GM12878 (cell line): Measurements from ENCODE around the gene SHD. TPM values are rescaled to one million over a fixed set of nuclear protein-coding genes. Genes with fewer than 3 reads are reported as not detected.
A peak's percentile ranks its signal among the peaks of the same experiment; 100 is the strongest.
"Not testable (repeated sequence)": the region's sequence is repeated elsewhere in the genome, so short reads cannot be mapped to it uniquely, and the experiment has no call there.

ENCODE experiments used
- ATAC-seq: fragments of 200-7000 bp; cut with Tn5 transposase; 3 replicates; pipeline ENCODE4 v1.9.1; 2020; ENCODE audit warnings: mild to moderate bottlenecking, moderate library complexity
- BruUV-seq: library from RNA; stranded (reverse); fragments of 400-500 nt; replicated peaks from 2 replicates; lab custom pipeline; 2021; lab: Mats Ljungman, UMichigan
- CTCF ChIA-PET: fragments of 300-600 bp; sonication (Branson Sonifier 250); formaldehyde crosslinking; extraction: SDS; loops from one replicate; lab custom pipeline; 2021; ENCODE audit warnings: inconsistent platforms; lab: Yijun Ruan, JAX
- POLR2A ChIA-PET: fragments of 350-600 bp; formaldehyde crosslinking; extraction: SDS; loops from one replicate; lab custom pipeline; 2021; ENCODE audit warnings: inconsistent platforms; lab: Charles Lee
- RAD21 ChIA-PET: fragments of 300-600 bp; sonication (Branson Sonifier 250); formaldehyde crosslinking; loops from one replicate; lab custom pipeline; 2023; ENCODE audit warnings: antibody characterized with exemption; ENCODE audit not compliant: unreplicated experiment; lab: Charles Lee
- SMC1A ChIA-PET: fragments of 300-600 bp; sonication (Branson Sonifier 250); formaldehyde crosslinking; loops from one replicate; lab custom pipeline; 2023; ENCODE audit not compliant: unreplicated experiment, uncharacterized antibody; lab: Charles Lee
- DNase-seq: peaks from one replicate; pipeline ENCODE4 v3.0.0-alpha.2; 2011; ENCODE audit warnings: low read depth, low spot score
- FAIRE-seq: peaks from 3 replicates; lab custom pipeline; 2011; peaks lifted over from hg19 to GRCh38; lab: Jason Lieb, UNC
- H2AFZ ChIP-seq: 2 replicates; pipeline ENCODE4 v1.6.0; 2011; ENCODE audit warnings: low read depth, low read length, control low read depth; ENCODE audit not compliant: control insufficient read depth
- H3K27ac ChIP-seq: 2 replicates; pipeline ENCODE4 v1.5.1; 2011; ENCODE audit warnings: control low read depth; ENCODE audit not compliant: control insufficient read depth, insufficient read depth
- H3K27me3 ChIP-seq, 2 experiments: replicated peaks in 1 of 2; 2 replicates each; pipeline versions ENCODE4 v1.6.0 to v1.6.1; 2011; ENCODE audit warnings: low read length in 1 of 2; ENCODE audit not compliant: control insufficient read depth in 2 of 2, insufficient read depth in 2 of 2
- H3K36me3 ChIP-seq, 2 experiments: 2 replicates each; pipeline ENCODE4 v1.5.1; 2011; ENCODE audit warnings: low read length in 1 of 2; ENCODE audit not compliant: control insufficient read depth in 2 of 2, insufficient read depth in 2 of 2
- H3K4me1 ChIP-seq: 2 replicates; pipeline ENCODE4 v1.6.1; 2011; ENCODE audit warnings: mild to moderate bottlenecking, low read length, moderate library complexity, mixed read lengths; ENCODE audit not compliant: control insufficient read depth, insufficient read depth
- H3K4me2 ChIP-seq: 2 replicates; pipeline ENCODE4 v1.6.0; 2011; ENCODE audit warnings: control low read depth; ENCODE audit not compliant: control insufficient read depth, insufficient read depth
- H3K4me3 ChIP-seq: fragments of 200-600 bp; sonication (generic); 2 replicates; pipeline ENCODE4 v1.5.1; 2016
- H3K79me2 ChIP-seq: 2 replicates; pipeline ENCODE4 v1.6.0; 2011; ENCODE audit warnings: low read length; ENCODE audit not compliant: control insufficient read depth, insufficient read depth
- H3K9ac ChIP-seq: 2 replicates; pipeline ENCODE4 v1.8.0; 2011; ENCODE audit warnings: low read length, control low read depth, mixed read lengths; ENCODE audit not compliant: control insufficient read depth, insufficient read depth
- H3K9me3 ChIP-seq: replicated peaks from 3 replicates; pipeline ENCODE4 v1.5.1; 2011; ENCODE audit warnings: mild to moderate bottlenecking, low read length; ENCODE audit not compliant: control insufficient read depth, insufficient read depth
- H4K20me1 ChIP-seq: 2 replicates; pipeline ENCODE4 v1.6.0; 2011; ENCODE audit not compliant: control insufficient read depth, insufficient read depth
- BCL3 ChIP-seq: IDR thresholded peaks from 2 replicates; pipeline ENCODE4 v1.6.1; 2011; ENCODE audit warnings: borderline replicate concordance, low read depth, mild to moderate bottlenecking, moderate library complexity, low read length; ENCODE audit not compliant: insufficient read depth, poor library complexity, severe bottlenecking
- SMC3 ChIP-seq: IDR thresholded peaks from 2 replicates; pipeline ENCODE4 v1.6.1; 2011; ENCODE audit warnings: low read length, improper control_type of control experiment, borderline replicate concordance
- WGBS: methylation state at CpG from one replicate; pipeline ENCODE4 v1.1.6; 2016; ENCODE audit warnings: low lambda C conversion rate; ENCODE audit not compliant: insufficient replicate concordance, insufficient coverage; ENCODE audit errors: missing lambda C conversion rate; 5-methylcytosine and 5-hydroxymethylcytosine counted together
- in situ Hi-C: fragments of 300-500 bp; cut with MboI; formaldehyde crosslinking; loops from 9 replicates; pipeline ENCODE4 v1.14.3; 2018; ENCODE audit warnings: mixed read lengths
- intact Hi-C: fragments of 100-400 bp; cut with micrococcal nuclease; formaldehyde crosslinking; loops from one replicate; pipeline ENCODE4 v1.14.2; 2022; ENCODE audit not compliant: unreplicated experiment
- polyA plus RNA-seq, 11 experiments: library from polyadenylated mRNA; depleted of rRNA in 4 of 11; unstranded in 6 of 11; stranded (reverse) in 5 of 11; fragments of >200 nt; fragmentation: Nextera tagmentation in 4 of 11; fragmentation: Illumina TruSeq in 1 of 11; extraction: Ambion mirVana in 4 of 11; extraction: Trizol in 1 of 11; gene quantifications; 1 replicate in 1 of 11; 2 replicates in 10 of 11; pipeline versions ENCODE4 v1.2.1 to v1.2.3, GENCODE V29; 2011 to 2016; ENCODE audit warnings: inconsistent platforms in 2 of 11, missing spikeins in 2 of 11, low read depth in 1 of 11
- total RNA-seq, 4 experiments: library from RNA; depleted of rRNA in 3 of 4; stranded (reverse); fragments of >200 nt in 3 of 4; fragmentation: Illumina TruSeq in 1 of 4; extraction: Trizol in 1 of 4; gene quantifications; 2 replicates each; pipeline versions ENCODE4 v1.2.1 to v1.2.3, GENCODE V29; 2013 to 2021

The SHD gene
- total and polyA plus RNA-seq, 10 of the 15 experiments (the other 5 are each of a cell fraction or from before 2014, with no cell fraction given): 0.09 TPM; not detected in 9

GRCh38 chr19:4234862-4235201 lies 44.2 kb upstream of the SHD start:
- Histone ChIP-seq H3K4me2 (no peak overlapping the region), H3K4me1 (no peaks in the 10 kb centered on the region; the same call in 1 of the 2 replicates), H3K36me3 (peaks cover 2 to 21% of the 10 kb centered on the region in 2 experiments; a peak in 3 of 4 replicates), H4K20me1 (no peaks in the 10 kb centered on the region), H3K27me3 (no peaks in the 10 kb centered on the region), H3K9ac (no peak overlapping the region), H3K27ac (no peak overlapping the region), H3K79me2 (peaks cover 36% of the 10 kb centered on the region), H2AFZ (no peak overlapping the region), H3K4me3 (no peak overlapping the region), H3K9me3 (no peaks in the 10 kb centered on the region; the same call in 2 of the 3 replicates)
- TF ChIP-seq SMC3 (no peak), BCL3 (peak; percentile 70)
- no peak for ATAC-seq
- BruUV-seq: no TSS peak
- intact Hi-C loops: no loop called here
- RAD21 ChIA-PET: interaction anchor here (1.0 kb wide), 1 partner anchor 12 kb away, joined by 3 read pairs; the partner anchor contains the start of gene YJU2
- FAIRE-seq: no peak
- POLR2A ChIA-PET: interaction anchor here (1.1 to 6.0 kb wide), 2 partner anchors 8 to 147 kb away, joined by 3 to 45 read pairs; no protein-coding TSS in a partner anchor
- in situ Hi-C loops: no loop called here
- no peak for DNase-seq
- SMC1A ChIA-PET: interaction anchor here (1.4 kb wide), 1 partner anchor 32 kb away, joined by 8 read pairs; no protein-coding TSS in a partner anchor
- CTCF ChIA-PET: interaction anchor here (0.9 to 3.2 kb wide), 5 partner anchors 8 to 247 kb away, joined by 3 to 42 read pairs (median 6); no protein-coding TSS in a partner anchor
- 82% methylated on average over 13 of the region's 13 CpGs for WGBS

- H2AFZ ChIP-seq, H3K27ac ChIP-seq, ATAC-seq, SMC1A ChIA-PET, H4K20me1 ChIP-seq, DNase-seq, H3K27me3 ChIP-seq, intact Hi-C loops, H3K4me2 ChIP-seq, FAIRE-seq, H3K9ac ChIP-seq, CTCF ChIA-PET, RAD21 ChIA-PET, H3K9me3 ChIP-seq, BruUV-seq, H3K4me3 ChIP-seq, in situ Hi-C loops: not testable (repeated sequence)
- WGBS: 90% methylated on average over 16 of the region's 16 CpGs
- Histone ChIP-seq H3K4me1 (peaks cover 13% of the 10 kb centered on the region), H3K79me2 (peaks cover 15% of the 10 kb centered on the region), H3K36me3 (peaks cover 2 to 21% of the 10 kb centered on the region in 2 experiments; a peak in 3 of 4 replicates)
- POLR2A ChIA-PET: interaction anchor here (0.6 kb wide), 1 partner anchor 720 kb away, joined by 4 read pairs; no protein-coding TSS in a partner anchor
These were observed 41.6 kb upstream of the SHD start for GRCh38 chr19:4237510-4237909.
